SK-N-MC (cell line): Measurements from ENCODE around the gene COASY.
A peak's percentile ranks its signal among the peaks of the same experiment; 100 is the strongest.
"Not testable (repeated sequence)": the region's sequence is repeated elsewhere in the genome, so short reads cannot be mapped to it uniquely, and the experiment has no call there.

ENCODE experiments used
- DNase-seq: peaks from one replicate; pipeline ENCODE4 v3.0.0-alpha.2; 2011; ENCODE audit warnings: low read depth, low spot score
- H3K27ac ChIP-seq: fragments of 200-600 bp; sonication (generic); 2 replicates; pipeline ENCODE4 v1.5.1; 2016; ENCODE audit warnings: mixed run types
- H3K36me3 ChIP-seq: fragments of 200-600 bp; sonication (generic); 2 replicates; pipeline ENCODE4 v1.6.1; 2017; ENCODE audit warnings: antibody characterized with exemption, low read length, mixed read lengths; ENCODE audit not compliant: insufficient read depth
- H3K4me3 ChIP-seq: fragments of 200-600 bp; sonication (generic); 2 replicates; pipeline ENCODE4 v1.5.1; 2016
- H3K9ac ChIP-seq: fragments of 200-600 bp; sonication (generic); 2 replicates; pipeline ENCODE4 v1.8.0; 2017; ENCODE audit warnings: mixed run types, mixed read lengths; ENCODE audit not compliant: insufficient read length
- H3K9me3 ChIP-seq: fragments of 200-600 bp; sonication (generic); 2 replicates; pipeline ENCODE4 v1.6.1; 2017; ENCODE audit warnings: low read depth, mild to moderate bottlenecking, antibody characterized with exemption, low read length, moderate library complexity, mixed read lengths
- EZH2 ChIP-seq: fragments of 200-600 bp; sonication (generic); IDR thresholded peaks from one replicate; pipeline ENCODE4 v1.6.1; 2017; ENCODE audit warnings: antibody characterized with exemption
- FOXP2 ChIP-seq: optimal IDR thresholded peaks from 2 replicates; pipeline ENCODE3; 2011; ENCODE audit warnings: mild to moderate bottlenecking, moderate library complexity; ENCODE audit not compliant: insufficient read depth; ENCODE audit errors: extremely low read length, control extremely low read depth
- POLR2AphosphoS5 ChIP-seq: IDR thresholded peaks from 2 replicates; pipeline ENCODE4 v1.6.1; 2012; ENCODE audit warnings: mild to moderate bottlenecking, low read depth, low read length, borderline replicate concordance

COASY gene

DNA sequence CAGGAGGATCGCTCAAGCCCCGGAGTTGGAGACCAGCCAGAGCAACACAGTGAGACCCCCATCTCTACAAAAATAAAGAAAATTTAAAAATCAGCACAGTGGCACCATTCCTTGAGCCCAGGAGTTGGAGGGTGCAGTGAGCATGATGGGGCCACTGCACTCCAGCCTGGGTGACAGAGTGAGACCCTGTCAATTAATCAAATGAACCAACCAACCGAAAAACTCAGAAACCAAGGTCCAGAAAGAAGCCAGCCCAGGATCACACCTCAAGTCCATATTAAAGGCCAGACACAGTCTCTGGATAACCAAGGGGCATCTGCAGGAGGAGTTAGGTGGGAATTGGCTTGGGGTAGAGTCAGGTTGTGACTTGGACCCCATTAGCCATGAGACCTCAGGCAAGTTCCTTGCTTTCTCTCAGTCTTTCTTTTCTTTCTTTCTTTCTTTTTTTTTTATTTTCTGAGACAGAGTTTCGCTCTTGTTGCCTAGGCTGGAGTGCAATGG lies 6.8 kb upstream of the COASY start:
- no peak overlapping the region for H3K27ac ChIP-seq

GRCh38 chr17:42555961-42556617 lies 5.9 kb upstream of the COASY start:
- not testable (repeated sequence) for DNase-seq, H3K27ac ChIP-seq, H3K4me3 ChIP-seq, H3K36me3 ChIP-seq, H3K9ac ChIP-seq, H3K9me3 ChIP-seq

More for the DNA sequence above, 6.8 kb upstream of the COASY start:
- Histone ChIP-seq H3K9ac (peak overlapping the region; percentile 72), H3K9me3 (no peaks in the 10 kb centered on the region), H3K36me3 (no peaks in the 10 kb centered on the region), H3K4me3 (peak overlapping the region; percentile 78)
- no peak for TF ChIP-seq POLR2AphosphoS5
- no peak for TF ChIP-seq FOXP2
- no peak for TF ChIP-seq EZH2
- no peak for DNase-seq

DNA sequence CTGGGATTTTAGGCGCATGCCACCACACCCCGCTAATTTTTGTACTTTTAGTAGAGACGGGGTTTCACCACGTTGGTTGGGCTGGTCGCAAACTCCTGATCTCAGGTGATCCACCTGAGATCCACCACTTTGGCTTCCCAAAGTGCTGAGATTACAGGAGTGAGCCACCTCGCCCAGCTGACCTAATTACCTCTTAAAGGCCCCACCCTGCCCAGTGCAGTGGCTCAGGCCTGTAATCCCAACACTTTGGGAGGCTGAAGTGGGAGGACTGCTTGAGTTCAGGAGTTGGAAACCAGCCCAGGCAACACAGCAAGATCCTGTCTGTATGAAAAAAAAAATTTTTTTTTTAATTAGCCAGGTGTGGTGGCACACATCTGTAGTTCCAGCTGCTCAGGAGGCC lies 2.9 kb upstream of the COASY start:
- DNase-seq = no peak
- Histone ChIP-seq H3K9ac (no peak overlapping the region), H3K9me3 (no peaks in the 10 kb centered on the region), H3K36me3 (no peaks in the 10 kb centered on the region; the same call in 1 of the 2 replicates), H3K4me3 (no peak overlapping the region), H3K27ac (no peak overlapping the region)
- TF ChIP-seq FOXP2 (no peak), EZH2 (no peak), POLR2AphosphoS5 (no peak)

- DNase-seq = no peak
- no peaks in the 10 kb centered on the region for H3K9me3 ChIP-seq
- no peak overlapping the region for H3K4me3 ChIP-seq
- H3K27ac ChIP-seq = no peak overlapping the region
- peaks cover 12% of the 10 kb centered on the region; the same call in 1 of the 2 replicates for H3K36me3 ChIP-seq
- TF ChIP-seq POLR2AphosphoS5 (no peak), FOXP2 (no peak), EZH2 (no peak)
- no peak overlapping the region for H3K9ac ChIP-seq
Observed at GRCh38 chr17:42560246-42560645, 1.7 kb upstream of the COASY start.

GRCh38 chr17:42562388-42563142 lies 617 bp downstream of the COASY start:
- peaks cover 25% of the 10 kb centered on the region; the same call in 1 of the 2 replicates for H3K36me3 ChIP-seq
- no peaks in the 10 kb centered on the region for H3K9me3 ChIP-seq
- peak overlapping the region; percentile 89 for H3K4me3 ChIP-seq
- TF ChIP-seq FOXP2 = no peak
- peak overlapping the region; percentile 83 for H3K27ac ChIP-seq
- peak overlapping the region; percentile 96 for H3K9ac ChIP-seq
- DNase-seq = no peak

GRCh38 chr17:42563143-42563509 lies 1.2 kb downstream of the COASY start:
- H3K4me3 ChIP-seq = peak overlapping the region; percentile 89
- no peak for DNase-seq
- H3K9me3 ChIP-seq = no peaks in the 10 kb centered on the region
- peak overlapping the region; percentile 96 for H3K9ac ChIP-seq
- peaks cover 25% of the 10 kb centered on the region; the same call in 1 of the 2 replicates for H3K36me3 ChIP-seq
- no peak for TF ChIP-seq FOXP2
- no peak for TF ChIP-seq EZH2
- TF ChIP-seq POLR2AphosphoS5 = no peak; the same call in 1 of the 2 replicates
- H3K27ac ChIP-seq = 0 out of 2 replicates have a peak overlapping the region, but pooled peaks have one; percentile 21

DNA sequence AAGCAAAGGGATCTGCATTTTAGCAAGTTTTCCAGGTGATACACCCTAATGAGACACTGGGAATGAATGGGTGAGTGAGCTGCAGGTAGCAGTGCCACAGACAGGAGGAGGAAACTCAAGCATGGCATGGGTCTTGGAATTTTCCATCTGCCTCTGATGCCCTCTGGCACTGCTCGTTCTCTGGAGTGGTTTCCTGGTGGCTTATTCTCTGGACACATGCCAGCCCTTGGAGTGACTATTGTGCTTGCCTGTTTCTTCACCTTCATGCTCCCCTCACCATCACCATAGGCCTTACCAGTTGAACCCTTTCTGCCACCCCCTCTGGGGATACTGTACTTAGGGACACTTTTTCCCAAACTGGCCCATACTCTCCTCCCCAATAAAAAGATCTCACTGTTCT lies 1.6 kb downstream of the COASY start:
- 0 out of 2 replicates have a peak overlapping the region, but pooled peaks have one; percentile 21 for H3K27ac ChIP-seq
- no peaks in the 10 kb centered on the region for H3K9me3 ChIP-seq
- peak overlapping the region; percentile 89 for H3K4me3 ChIP-seq
- peak overlapping the region; percentile 96 for H3K9ac ChIP-seq
- DNase-seq = no peak
- peaks cover 27% of the 10 kb centered on the region for H3K36me3 ChIP-seq
- TF ChIP-seq POLR2AphosphoS5 (no peak), EZH2 (no peak), FOXP2 (no peak)

- TF ChIP-seq FOXP2 (no peak), EZH2 (no peak), POLR2AphosphoS5 (no peak)
- Histone ChIP-seq H3K9ac (peak overlapping the region; percentile 28), H3K4me3 (peak overlapping the region; percentile 89; the same call in 1 of the 2 replicates), H3K36me3 (peaks cover 31% of the 10 kb centered on the region), H3K27ac (no peak overlapping the region), H3K9me3 (no peaks in the 10 kb centered on the region)
- no peak for DNase-seq
Observed at GRCh38 chr17:42563950-42564349, 2.0 kb downstream of the COASY start.
